IMR-90 (cell line): ENCODE data around the gene SH3RF2. TPM values are rescaled to one million over a fixed set of nuclear protein-coding genes. Genes with fewer than 3 reads are reported as not detected.

Experiments used
- ATAC-seq: fragments of 200-7000 bp; cut with Tn5 transposase; 2 replicates; pipeline ENCODE4 v1.9.1; 2020; ENCODE audit warnings: low read depth, mild to moderate bottlenecking, moderate library complexity
- BruUV-seq: library from RNA; stranded (reverse); fragments of 400-500 nt; replicated peaks from 2 replicates; lab custom pipeline; 2021; lab: Mats Ljungman, UMichigan
- CTCF ChIA-PET: fragments of 300-600 bp; formaldehyde crosslinking; extraction: SDS; loops from one replicate; lab custom pipeline; 2021; ENCODE audit warnings: antibody characterized with exemption; lab: Yijun Ruan, JAX
- POLR2A ChIA-PET: fragments of 300-600 bp; sonication (Branson Sonifier 250); formaldehyde crosslinking; loops from one replicate; lab custom pipeline; 2022; ENCODE audit warnings: antibody characterized with exemption; ENCODE audit not compliant: unreplicated experiment; lab: Charles Lee
- DNase-seq: peaks from one replicate; pipeline ENCODE4 v3.0.0; 2013
- H2AFZ ChIP-seq: replicated peaks from 2 replicates; pipeline ENCODE3; 2013; ENCODE audit warnings: low read length, mild to moderate bottlenecking; ENCODE audit not compliant: poor library complexity
- H2AK5ac ChIP-seq: 2 replicates; pipeline ENCODE4 v1.6.1; 2013; ENCODE audit warnings: low read depth, low read length, inconsistent platforms
- H2AK9ac ChIP-seq: replicated peaks from 2 replicates; pipeline ENCODE3; 2013; ENCODE audit warnings: mild to moderate bottlenecking, low read depth, low read length, moderate library complexity; ENCODE audit not compliant: poor library complexity
- H2BK120ac ChIP-seq: 2 replicates; pipeline ENCODE4 v1.6.1; 2013; ENCODE audit warnings: low read depth, low read length, inconsistent platforms
- H2BK15ac ChIP-seq: 3 replicates; pipeline ENCODE4 v1.6.1; 2013; ENCODE audit warnings: low read depth, low read length, inconsistent platforms
- H2BK20ac ChIP-seq: 2 replicates; pipeline ENCODE4 v1.6.1; 2013; ENCODE audit warnings: low read depth, mild to moderate bottlenecking, inconsistent platforms, low read length, moderate library complexity
- H2BK5ac ChIP-seq: 2 replicates; pipeline ENCODE4 v1.6.1; 2013; ENCODE audit warnings: mild to moderate bottlenecking, low read depth, low read length, inconsistent platforms; ENCODE audit not compliant: poor library complexity, severe bottlenecking
- H3K14ac ChIP-seq: replicated peaks from 2 replicates; pipeline ENCODE4 v1.6.1; 2013; ENCODE audit warnings: low read depth, low read length, inconsistent platforms
- H3K18ac ChIP-seq: 2 replicates; pipeline ENCODE4 v1.6.1; 2013; ENCODE audit warnings: low read depth, low read length, control low read depth
- H3K23ac ChIP-seq: 2 replicates; pipeline ENCODE4 v1.6.1; 2013; ENCODE audit warnings: low read depth, low read length, inconsistent platforms
- H3K27ac ChIP-seq: 2 replicates; pipeline ENCODE4 v1.5.1; 2013; ENCODE audit warnings: mild to moderate bottlenecking, control low read depth, low read length; ENCODE audit not compliant: insufficient read depth
- H3K27me3 ChIP-seq: 2 replicates; pipeline ENCODE4 v1.6.1; 2013; ENCODE audit warnings: low read length; ENCODE audit not compliant: control insufficient read depth, insufficient read depth
- H3K36me3 ChIP-seq: 2 replicates; pipeline ENCODE4 v1.6.1; 2013; ENCODE audit warnings: low read length, mixed read lengths; ENCODE audit not compliant: control insufficient read depth, insufficient read depth
- H3K4ac ChIP-seq: 2 replicates; pipeline ENCODE4 v1.6.1; 2013; ENCODE audit warnings: low read depth, low read length, inconsistent platforms
- H3K4me1 ChIP-seq: 2 replicates; pipeline ENCODE4 v1.6.1; 2013; ENCODE audit warnings: low read length, mixed read lengths; ENCODE audit not compliant: control insufficient read depth, insufficient read depth
- H3K4me2 ChIP-seq: 2 replicates; pipeline ENCODE4 v1.6.1; 2013; ENCODE audit warnings: low read depth, mild to moderate bottlenecking, control low read depth, low read length, moderate library complexity
- H3K4me3 ChIP-seq: 2 replicates; pipeline ENCODE4 v1.5.1; 2013; ENCODE audit warnings: low read depth, mild to moderate bottlenecking, control low read depth, low read length, moderate library complexity; ENCODE audit not compliant: insufficient read depth
- H3K56ac ChIP-seq: 2 replicates; pipeline ENCODE4 v1.6.1; 2013; ENCODE audit warnings: low read length, inconsistent platforms; ENCODE audit not compliant: insufficient read depth; ENCODE audit errors: extremely low read depth
- H3K79me1 ChIP-seq, 2 experiments: 2 replicates each; pipeline ENCODE4 v1.6.1; 2013; ENCODE audit warnings: low read length in 2 of 2, inconsistent platforms in 1 of 2, low read depth in 1 of 2
- H3K9ac ChIP-seq: 2 replicates; pipeline ENCODE4 v1.6.1; 2013; ENCODE audit warnings: low read depth, low read length, control low read depth
- H3K9me1 ChIP-seq: 2 replicates; pipeline ENCODE4 v1.6.1; 2013; ENCODE audit warnings: low read length, inconsistent platforms; ENCODE audit not compliant: insufficient read depth
- H3K9me3 ChIP-seq: 2 replicates; pipeline ENCODE4 v1.6.1; 2013; ENCODE audit warnings: low read length; ENCODE audit not compliant: control insufficient read depth, insufficient read depth
- H4K20me1 ChIP-seq: 2 replicates; pipeline ENCODE4 v1.6.1; 2013; ENCODE audit warnings: low read length, inconsistent platforms; ENCODE audit not compliant: insufficient read depth
- H4K5ac ChIP-seq: 2 replicates; pipeline ENCODE4 v1.6.1; 2013; ENCODE audit warnings: mild to moderate bottlenecking, low read depth, low read length, control low read depth
- H4K8ac ChIP-seq, 2 experiments: 2 replicates each; pipeline ENCODE4 v1.6.1; 2013; ENCODE audit warnings: low read depth in 2 of 2, low read length in 2 of 2, control low read depth in 1 of 2, inconsistent platforms in 1 of 2
- H4K91ac ChIP-seq: 2 replicates; pipeline ENCODE4 v1.6.1; 2013; ENCODE audit warnings: low read depth, low read length, inconsistent platforms; ENCODE audit not compliant: insufficient read depth
- BHLHE40 ChIP-seq: fragments of 150-350 bp; IDR thresholded peaks from 2 replicates; pipeline ENCODE4 v1.6.1; 2016; ENCODE audit warnings: mild to moderate bottlenecking, low read depth, low read length
- CHD1 ChIP-seq: IDR thresholded peaks from 2 replicates; pipeline ENCODE4 v1.6.1; 2012; ENCODE audit warnings: low read depth, low read length, improper control_type of control experiment
- CTCF ChIP-seq: conservative IDR thresholded peaks from 2 replicates; pipeline ENCODE4 v1.5.1; 2012; ENCODE audit warnings: mild to moderate bottlenecking, low read depth, low read length, improper control_type of control experiment
- MAFK ChIP-seq: IDR thresholded peaks from 2 replicates; pipeline ENCODE4 v1.6.1; 2012; ENCODE audit warnings: low read depth, low read length, improper control_type of control experiment
- NFE2L2 ChIP-seq: fragments of 150-350 bp; IDR thresholded peaks from 2 replicates; pipeline ENCODE4 v1.6.1; 2016; ENCODE audit warnings: low read depth, mild to moderate bottlenecking, low read length
- POLR2A ChIP-seq: IDR thresholded peaks from 2 replicates; pipeline ENCODE4 v1.6.1; 2012; ENCODE audit warnings: mild to moderate bottlenecking, low read depth, low read length
- RAD21 ChIP-seq: IDR thresholded peaks from 2 replicates; pipeline ENCODE4 v1.6.1; 2012; ENCODE audit warnings: low read length, improper control_type of control experiment
- RCOR1 ChIP-seq: IDR thresholded peaks from 2 replicates; pipeline ENCODE4 v1.6.1; 2012; ENCODE audit warnings: mild to moderate bottlenecking, low read length, improper control_type of control experiment; ENCODE audit not compliant: insufficient replicate concordance
- SMC3 ChIP-seq: fragments of 150-350 bp; IDR thresholded peaks from 2 replicates; pipeline ENCODE4 v1.6.1; 2016; ENCODE audit warnings: low read depth, mild to moderate bottlenecking, antibody characterized with exemption, low read length, moderate library complexity
- WGBS, 2 experiments: methylation state at CpG; one replicate each; pipeline versions ENCODE4 v1.1.5 to v1.1.7; 2013; ENCODE audit warnings: missing lambda C conversion rate in 2 of 2; ENCODE audit not compliant: insufficient read length in 1 of 2; ENCODE audit errors: extremely low coverage in 2 of 2; 5-methylcytosine and 5-hydroxymethylcytosine counted together
- dilution Hi-C: fragments of 300-500 bp; cut with HindIII; formaldehyde crosslinking; loops from one replicate; pipeline ENCODE4 v1.14.3; 2018; ENCODE audit warnings: low sequenced_read_pairs; ENCODE audit not compliant: unreplicated experiment
- in situ Hi-C: fragments of 300-500 bp; cut with MboI; formaldehyde crosslinking; loops from 3 replicates; pipeline ENCODE4 v1.14.3; 2019; ENCODE audit warnings: low sequenced_read_pairs, inconsistent platforms, mixed read lengths
- intact Hi-C: fragments of 100-400 bp; cut with micrococcal nuclease; formaldehyde crosslinking; loops from 2 replicates; pipeline ENCODE4 v1.10.0; 2022
- polyA plus RNA-seq, 3 experiments: library from polyadenylated mRNA; depleted of rRNA; stranded (reverse); fragments of >200 nt; gene quantifications; 2 replicates each; pipeline ENCODE4 v1.2.3, GENCODE V29; 2012; ENCODE audit warnings: low replicate concordance in 1 of 3
- total RNA-seq: library from RNA; depleted of rRNA; stranded (reverse); fragments of >200 nt; gene quantifications from 2 replicates; pipeline ENCODE4 v1.2.3, GENCODE V29; 2012

Gene SH3RF2
- total and polyA plus RNA-seq, 2 of the 4 experiments (the other 2 are of a cell fraction) = 1.3 to 1.7 TPM

GRCh38 chr5:145920542-145921210 is 15.7 kb upstream of the SH3RF2 start:
- ATAC-seq (no peak), DNase-seq (no peak)
- no peak overlapping the region for H3K56ac ChIP-seq
- H3K9me3 ChIP-seq = no peaks in the 10 kb centered on the region
- no peak overlapping the region for H2BK15ac ChIP-seq
- H2AK5ac ChIP-seq = no peak overlapping the region
- H4K20me1 ChIP-seq = no peaks in the 10 kb centered on the region
- no peak overlapping the region for H3K4me3 ChIP-seq
- H3K14ac ChIP-seq = no peak overlapping the region
- BruUV-seq = no TSS peak
- no peak overlapping the region for H3K4ac ChIP-seq
- no peak overlapping the region for H2AK9ac ChIP-seq
- no peak overlapping the region for H2BK5ac ChIP-seq
- H3K36me3 ChIP-seq = no peaks in the 10 kb centered on the region
- H3K4me1 ChIP-seq = peaks cover 11% of the 10 kb centered on the region
- in situ Hi-C loops (no loop called here), intact Hi-C loops (no loop called here), dilution Hi-C loops (no loop called here)
- ChIA-PET POLR2A (no interaction called here), CTCF (no interaction called here)
- no peak overlapping the region for H3K9ac ChIP-seq
- H4K8ac ChIP-seq = no peak overlapping the region
- no peak overlapping the region for H2BK120ac ChIP-seq
- no peak overlapping the region for H4K5ac ChIP-seq
- no peak overlapping the region for H2BK20ac ChIP-seq
- H4K91ac ChIP-seq = no peak overlapping the region
- H3K9me1 ChIP-seq = peaks cover 3% of the 10 kb centered on the region; the same call in 1 of the 2 replicates
- WGBS, 2 experiments = no CpG with 5 or more reads among the region's 1 CpG
- H3K4me2 ChIP-seq = no peak overlapping the region
- no peak overlapping the region for H3K23ac ChIP-seq
- no peak overlapping the region for H2AFZ ChIP-seq
- H3K18ac ChIP-seq = no peak overlapping the region
- TF ChIP-seq MAFK (no peak), CTCF (no peak), NFE2L2 (no peak), RCOR1 (no peak), POLR2A (no peak), RAD21 (no peak), SMC3 (no peak), CHD1 (no peak), BHLHE40 (no peak)
- no peaks in the 10 kb centered on the region for H3K79me1 ChIP-seq
- H3K27me3 ChIP-seq = no peaks in the 10 kb centered on the region
- H3K27ac ChIP-seq = no peak overlapping the region
